ENCODE data around the gene RAB31. TPM values are rescaled to one million over a fixed set of nuclear protein-coding genes. Genes with fewer than 3 reads are reported as not detected.

Gene RAB31
- total and polyA plus RNA-seq, 11 donors: 3.2 to 67.7 (median 12.8) TPM

DNA sequence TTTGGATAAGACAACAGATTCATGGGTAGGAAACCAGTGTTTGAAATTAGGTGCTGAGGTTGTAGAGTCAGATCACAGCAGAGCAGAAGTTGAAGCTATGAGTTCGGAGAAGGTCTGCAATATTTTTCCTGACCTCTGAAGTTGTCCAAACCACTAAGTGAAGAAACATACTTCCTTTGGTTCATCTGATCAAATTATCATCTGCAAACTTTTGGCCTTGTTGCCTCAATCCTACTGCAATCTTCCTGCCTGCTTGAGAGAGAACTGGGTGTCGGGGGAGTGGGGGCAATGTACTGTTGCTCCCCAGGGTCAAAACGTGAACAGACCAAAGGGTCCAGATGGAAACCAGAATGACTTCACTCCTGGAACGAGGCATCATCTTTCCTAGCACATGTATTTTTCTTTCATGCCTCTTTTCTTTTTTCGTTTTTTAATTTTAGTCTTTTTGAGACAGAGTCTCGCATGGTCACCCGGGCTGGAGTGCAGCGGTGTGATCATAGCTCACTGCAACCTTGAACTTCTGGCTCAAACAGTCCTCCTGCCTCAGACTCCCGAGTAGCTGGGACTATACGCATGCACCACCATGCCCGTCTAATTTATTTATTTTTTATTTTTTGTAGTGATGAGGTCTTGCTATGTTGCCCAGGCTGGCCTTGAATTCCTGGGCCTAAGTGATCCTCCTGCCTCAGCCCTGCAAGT is 42.7 kb downstream of the RAB31 start:
- Histone ChIP-seq H3K9me3 (no peaks in the 10 kb centered on the region), H3K4me1 (peaks cover 0 to 53% (median 0%) of the 10 kb centered on the region in 12 donors), H3K4me3 (no peak overlapping the region), H3K36me3 (no peaks in the 10 kb centered on the region), H3K27ac (peak overlapping the region in 1 of 12 donors; percentile 75), H3K27me3 (no peaks in the 10 kb centered on the region)
- ATAC-seq: peak in 3 of 4 donors; percentile 24 to 54 (median 51)
- TF ChIP-seq, protein P1, sequence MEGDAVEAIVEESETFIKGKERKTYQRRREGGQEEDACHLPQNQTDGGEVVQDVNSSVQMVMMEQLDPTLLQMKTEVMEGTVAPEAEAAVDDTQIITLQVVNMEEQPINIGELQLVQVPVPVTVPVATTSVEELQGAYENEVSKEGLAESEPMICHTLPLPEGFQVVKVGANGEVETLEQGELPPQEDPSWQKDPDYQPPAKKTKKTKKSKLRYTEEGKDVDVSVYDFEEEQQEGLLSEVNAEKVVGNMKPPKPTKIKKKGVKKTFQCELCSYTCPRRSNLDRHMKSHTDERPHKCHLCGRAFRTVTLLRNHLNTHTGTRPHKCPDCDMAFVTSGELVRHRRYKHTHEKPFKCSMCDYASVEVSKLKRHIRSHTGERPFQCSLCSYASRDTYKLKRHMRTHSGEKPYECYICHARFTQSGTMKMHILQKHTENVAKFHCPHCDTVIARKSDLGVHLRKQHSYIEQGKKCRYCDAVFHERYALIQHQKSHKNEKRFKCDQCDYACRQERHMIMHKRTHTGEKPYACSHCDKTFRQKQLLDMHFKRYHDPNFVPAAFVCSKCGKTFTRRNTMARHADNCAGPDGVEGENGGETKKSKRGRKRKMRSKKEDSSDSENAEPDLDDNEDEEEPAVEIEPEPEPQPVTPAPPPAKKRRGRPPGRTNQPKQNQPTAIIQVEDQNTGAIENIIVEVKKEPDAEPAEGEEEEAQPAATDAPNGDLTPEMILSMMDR (IDR thresholded peaks at IDR 0.05): no peak
- TF ChIP-seq POLR2A (IDR thresholded peaks at IDR 0.05): no peak
- WGBS, 4 donors: 75 to 85% (median 78%) methylated on average over 11 of the region's 11 CpGs
- no peak for DNase-seq
- intact Hi-C loops (cut with DNase I): no loop called here

- WGBS, 4 donors: 92 to 97% (median 95%) methylated on average over 8 of the region's 8 CpGs
- intact Hi-C loops (cut with DNase I): no loop called here
- TF ChIP-seq, protein P1 (IDR thresholded peaks at IDR 0.05): no peak
- no peak for TF ChIP-seq POLR2A (IDR thresholded peaks at IDR 0.05)
Observed at GRCh38 chr18:9751371-9752031, 43.4 kb downstream of the RAB31 start.

DNA sequence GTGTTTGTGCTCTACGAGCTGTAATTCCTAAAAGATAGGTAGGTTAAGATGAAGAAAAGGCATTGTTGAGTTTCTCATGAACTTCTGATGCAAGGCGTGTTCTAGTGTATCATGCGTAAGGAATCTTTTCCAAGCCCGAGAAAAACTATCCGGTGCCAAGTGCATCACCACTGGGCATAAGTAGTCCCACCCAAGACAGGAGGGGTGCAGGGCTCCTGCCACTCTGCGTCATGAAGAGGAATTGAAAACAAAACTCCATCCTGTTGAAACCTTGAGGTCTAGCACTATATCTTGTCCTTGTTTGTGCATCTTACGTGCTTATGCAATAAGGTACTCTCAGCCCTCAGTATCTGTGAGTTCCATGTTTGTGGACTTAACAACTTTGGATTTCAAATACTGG is 45.7 kb downstream of the RAB31 start:
- ATAC-seq: no peak
- H3K36me3 ChIP-seq: no peaks in the 10 kb centered on the region
- DNase-seq: no peak
- WGBS, 4 donors: 90 to 96% (median 93%) methylated on average over 7 of the region's 7 CpGs
- intact Hi-C loops (cut with DNase I): no loop called here
- no peaks in the 10 kb centered on the region for H3K27me3 ChIP-seq
- peaks cover 0 to 82% (median 0%) of the 10 kb centered on the region in 12 donors for H3K4me1 ChIP-seq
- H3K9me3 ChIP-seq: no peaks in the 10 kb centered on the region
- peak overlapping the region in 1 of 12 donors; percentile 4 for H3K27ac ChIP-seq
- TF ChIP-seq, protein P1 (IDR thresholded peaks at IDR 0.05): no peak
- no peak for TF ChIP-seq POLR2A (IDR thresholded peaks at IDR 0.05)
- H3K4me3 ChIP-seq: no peak overlapping the region

More at GRCh38 chr18:9751371-9752031, 43.4 kb downstream of the RAB31 start:
- H3K9me3 ChIP-seq: no peaks in the 10 kb centered on the region
- H3K4me1 ChIP-seq: peaks cover 0 to 60% (median 0%) of the 10 kb centered on the region in 12 donors
- DNase-seq (no peak), ATAC-seq (no peak)
- peak overlapping the region in 1 of 12 donors; percentile 75 for H3K27ac ChIP-seq
- H3K4me3 ChIP-seq: no peak overlapping the region
- H3K36me3 ChIP-seq: no peaks in the 10 kb centered on the region
- no peaks in the 10 kb centered on the region for H3K27me3 ChIP-seq

GRCh38 chr18:9755110-9755509 is 47.0 kb downstream of the RAB31 start:
- H3K9me3 ChIP-seq: no peaks in the 10 kb centered on the region
- TF ChIP-seq, protein P1 (IDR thresholded peaks at IDR 0.05): no peak
- TF ChIP-seq POLR2A (IDR thresholded peaks at IDR 0.05): no peak
- H3K4me3 ChIP-seq: no peak overlapping the region
- H3K4me1 ChIP-seq: peaks cover 0 to 80% (median 0%) of the 10 kb centered on the region in 12 donors
- no peaks in the 10 kb centered on the region for H3K27me3 ChIP-seq
- no peaks in the 10 kb centered on the region for H3K36me3 ChIP-seq
- DNase-seq (no peak), ATAC-seq (no peak)
- intact Hi-C loops (cut with DNase I): no loop called here
- H3K27ac ChIP-seq: peak overlapping the region in 1 of 12 donors; percentile 75
- whole genome bisulfite sequencing, 4 donors: 45 to 96% (median 82%) methylated on average over 2 to 3 of the region's 3 CpGs
